Breast epithelium (tissue), 4 donors: Measurements from ENCODE around the gene AFAP1. TPM values are rescaled to one million over a fixed set of nuclear protein-coding genes. Genes with fewer than 3 reads are reported as not detected.

Experiments used
- DNase-seq, 2 donors: peaks; one replicate each; pipeline ENCODE4 v3.0.0-alpha.2; 2019; ENCODE audit warnings: low spot score in 2 of 2
- H3K27ac ChIP-seq, 2 donors: fragments of 200-600 bp; sonication (generic) in 1 of 2; one replicate each; pipeline ENCODE4 v1.5.1; 2016 to 2019; ENCODE audit warnings: mild to moderate bottlenecking in 1 of 2
- H3K27me3 ChIP-seq, 2 donors: fragments of 200-600 bp; sonication (generic) in 1 of 2; one replicate each; pipeline versions ENCODE4 v1.5.1 to v1.6.0; 2017 to 2019; ENCODE audit warnings: control low read depth in 1 of 2, mild to moderate bottlenecking in 1 of 2
- H3K36me3 ChIP-seq: fragments of 200-600 bp; one replicate; pipeline ENCODE4 v1.5.1; 2019
- H3K4me1 ChIP-seq, 2 donors: fragments of 200-600 bp; sonication (generic); one replicate each; pipeline ENCODE4 v1.5.1; 2016 to 2019; ENCODE audit warnings: control low read depth in 1 of 2
- H3K4me3 ChIP-seq, 3 donors: fragments of 200-600 bp; sonication (generic); 1 replicate in 2 of 3; 2 replicates in 1 of 3; pipeline ENCODE4 v1.5.1; 2016 to 2019; ENCODE audit warnings: mild to moderate bottlenecking in 3 of 3, moderate library complexity in 2 of 3
- H3K9me3 ChIP-seq, 2 donors: fragments of 200-600 bp; sonication (generic) in 1 of 2; one replicate each; pipeline ENCODE4 v1.5.1; 2016 to 2019; ENCODE audit warnings: control low read depth in 1 of 2
- POLR2A ChIP-seq: fragments of 450-650 bp; IDR thresholded peaks from one replicate; pipeline ENCODE4 v1.6.1; 2016; ENCODE audit warnings: antibody characterized with exemption, mild to moderate bottlenecking, moderate library complexity
- POLR2AphosphoS5 ChIP-seq, 3 donors: sonication (generic); formaldehyde crosslinking; IDR thresholded peaks; one replicate each; pipeline ENCODE4 v1.6.1; 2017; ENCODE audit warnings: antibody characterized with exemption in 3 of 3
- intact Hi-C: fragments of 100-400 bp; cut with DNase I; formaldehyde crosslinking; loops from one replicate; pipeline ENCODE4 v1.15.1; 2023; ENCODE audit warnings: low total_unique reads
- total RNA-seq, 3 donors: library from RNA; depleted of rRNA; stranded (reverse); fragments of >200 nt; gene quantifications; one replicate each; pipeline ENCODE4 v1.1.0, GENCODE V29; 2016
- TF ChIP-seq, protein P1 (sequence below), 3 donors: fragments of 450-650 bp; IDR thresholded peaks; one replicate each; pipeline ENCODE4 v1.5.1; 2016 to 2017; ENCODE audit warnings: antibody characterized with exemption in 3 of 3, mild to moderate bottlenecking in 3 of 3, moderate library complexity in 3 of 3

AFAP1 gene
- total RNA-seq, 3 donors from 2014 or later: 14.5 to 21.6 (median 16.6) TPM

DNA sequence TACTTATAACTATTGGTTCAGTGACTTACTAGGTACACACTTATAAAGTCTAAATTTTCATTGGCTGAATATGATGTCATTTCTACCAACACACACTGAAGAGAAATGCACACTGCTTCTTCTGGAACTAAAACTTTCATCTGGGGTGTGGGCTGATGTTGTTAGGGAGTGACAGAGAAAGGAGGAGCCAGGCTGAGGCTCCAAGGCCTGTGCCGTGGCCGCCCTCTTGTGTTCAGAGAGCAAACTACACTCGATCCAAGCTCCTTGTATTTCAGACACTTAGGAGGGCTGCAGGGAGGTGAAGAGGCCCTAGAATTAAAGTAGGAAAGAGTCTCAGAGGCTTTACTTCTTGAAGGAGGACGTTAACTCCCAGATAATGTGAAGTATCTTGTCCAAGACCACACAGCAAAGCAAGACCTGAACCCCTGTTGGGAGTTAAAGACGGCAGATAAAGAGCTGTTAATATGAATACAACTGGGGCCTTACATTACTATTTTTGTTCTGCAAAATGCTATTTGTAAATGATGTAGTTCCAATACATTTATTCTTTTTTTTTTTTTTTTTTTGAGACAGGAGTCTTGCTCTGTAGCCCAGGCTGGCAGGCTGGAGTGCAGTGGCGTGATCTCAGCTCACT is 137.5 kb downstream of the AFAP1 start:
- no peaks in the 10 kb centered on the region for H3K27me3 ChIP-seq
- no peak overlapping the region for H3K4me3 ChIP-seq
- TF ChIP-seq, protein P1, sequence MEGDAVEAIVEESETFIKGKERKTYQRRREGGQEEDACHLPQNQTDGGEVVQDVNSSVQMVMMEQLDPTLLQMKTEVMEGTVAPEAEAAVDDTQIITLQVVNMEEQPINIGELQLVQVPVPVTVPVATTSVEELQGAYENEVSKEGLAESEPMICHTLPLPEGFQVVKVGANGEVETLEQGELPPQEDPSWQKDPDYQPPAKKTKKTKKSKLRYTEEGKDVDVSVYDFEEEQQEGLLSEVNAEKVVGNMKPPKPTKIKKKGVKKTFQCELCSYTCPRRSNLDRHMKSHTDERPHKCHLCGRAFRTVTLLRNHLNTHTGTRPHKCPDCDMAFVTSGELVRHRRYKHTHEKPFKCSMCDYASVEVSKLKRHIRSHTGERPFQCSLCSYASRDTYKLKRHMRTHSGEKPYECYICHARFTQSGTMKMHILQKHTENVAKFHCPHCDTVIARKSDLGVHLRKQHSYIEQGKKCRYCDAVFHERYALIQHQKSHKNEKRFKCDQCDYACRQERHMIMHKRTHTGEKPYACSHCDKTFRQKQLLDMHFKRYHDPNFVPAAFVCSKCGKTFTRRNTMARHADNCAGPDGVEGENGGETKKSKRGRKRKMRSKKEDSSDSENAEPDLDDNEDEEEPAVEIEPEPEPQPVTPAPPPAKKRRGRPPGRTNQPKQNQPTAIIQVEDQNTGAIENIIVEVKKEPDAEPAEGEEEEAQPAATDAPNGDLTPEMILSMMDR (IDR thresholded peaks at IDR 0.05): peak; percentile 43 to 89 (median 85)
- no peak for TF ChIP-seq POLR2AphosphoS5 (IDR thresholded peaks at IDR 0.05)
- DNase-seq: peak; percentile 74 to 77
- H3K36me3 ChIP-seq: no peaks in the 10 kb centered on the region
- intact Hi-C loops: loop anchor here (10.0 kb wide), 1 partner anchor 727 kb away; no protein-coding TSS in a partner anchor
- no peak overlapping the region for H3K27ac ChIP-seq
- H3K4me1 ChIP-seq: peaks cover 0 to 22% of the 10 kb centered on the region in 2 donors
- no peaks in the 10 kb centered on the region for H3K9me3 ChIP-seq

DNA sequence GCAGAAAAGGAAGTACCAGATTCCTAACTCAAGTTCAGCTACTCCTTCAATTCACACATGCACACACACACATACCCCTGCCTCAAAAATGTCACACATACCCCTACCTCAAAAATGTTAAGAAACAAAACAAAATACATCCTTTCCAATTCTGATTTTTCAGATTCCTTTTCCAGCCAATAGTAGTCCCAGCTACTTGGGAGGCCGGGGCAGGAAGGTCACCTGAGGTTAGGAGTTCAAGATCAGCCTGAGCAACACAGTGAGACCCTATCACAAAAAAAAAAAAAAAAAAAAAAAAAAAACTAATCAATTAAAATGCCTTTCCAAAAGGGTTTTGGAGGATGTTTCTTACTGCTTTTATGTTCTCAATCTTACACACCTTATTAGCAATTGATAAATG is 138.0 kb downstream of the AFAP1 start:
- DNase-seq: no peak

DNA sequence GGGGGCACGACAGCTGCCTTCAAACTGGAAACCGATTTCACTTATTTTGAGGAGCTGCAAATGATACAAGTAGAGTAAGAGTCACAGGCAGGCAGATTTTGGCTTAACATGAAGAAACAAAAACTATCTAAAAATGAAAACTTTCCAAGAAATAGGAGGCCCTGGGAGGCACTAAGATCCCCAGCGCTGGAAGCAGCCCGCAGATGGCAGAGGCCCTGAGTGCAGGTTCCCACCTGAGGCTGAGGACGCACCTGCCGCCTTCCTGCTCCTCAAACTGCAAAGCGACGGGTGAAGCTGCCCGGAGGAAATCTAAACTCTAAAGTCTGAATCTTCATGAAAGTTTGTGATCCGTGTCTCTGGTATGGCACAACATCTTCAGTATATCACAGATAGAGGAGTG is 138.7 kb downstream of the AFAP1 start:
- TF ChIP-seq POLR2AphosphoS5 (IDR thresholded peaks at IDR 0.05) (no peak), POLR2A (no peak)
- TF ChIP-seq, protein P1 (IDR thresholded peaks at IDR 0.05): no peak
- H3K4me3 ChIP-seq: no peak overlapping the region
- H3K9me3 ChIP-seq: no peaks in the 10 kb centered on the region
- no peak for DNase-seq
- intact Hi-C loops: loop anchor here (10.0 kb wide), 1 partner anchor 726 kb away; no protein-coding TSS in a partner anchor
- no peaks in the 10 kb centered on the region for H3K36me3 ChIP-seq
- H3K4me1 ChIP-seq: peaks cover 0 to 10% of the 10 kb centered on the region in 2 donors
- H3K27me3 ChIP-seq: no peaks in the 10 kb centered on the region
- H3K27ac ChIP-seq: no peak overlapping the region

More for the DNA sequence above, 138.0 kb downstream of the AFAP1 start:
- Histone ChIP-seq H3K27ac (no peak overlapping the region), H3K4me3 (no peak overlapping the region), H3K9me3 (no peaks in the 10 kb centered on the region), H3K36me3 (no peaks in the 10 kb centered on the region), H3K4me1 (peaks cover 0 to 16% of the 10 kb centered on the region in 2 donors), H3K27me3 (no peaks in the 10 kb centered on the region)
- TF ChIP-seq, protein P1 (IDR thresholded peaks at IDR 0.05): no peak
- TF ChIP-seq POLR2AphosphoS5 (IDR thresholded peaks at IDR 0.05) (no peak), POLR2A (no peak)
- intact Hi-C loops: loop anchor here (10.0 kb wide), 1 partner anchor 727 kb away; no protein-coding TSS in a partner anchor

DNA sequence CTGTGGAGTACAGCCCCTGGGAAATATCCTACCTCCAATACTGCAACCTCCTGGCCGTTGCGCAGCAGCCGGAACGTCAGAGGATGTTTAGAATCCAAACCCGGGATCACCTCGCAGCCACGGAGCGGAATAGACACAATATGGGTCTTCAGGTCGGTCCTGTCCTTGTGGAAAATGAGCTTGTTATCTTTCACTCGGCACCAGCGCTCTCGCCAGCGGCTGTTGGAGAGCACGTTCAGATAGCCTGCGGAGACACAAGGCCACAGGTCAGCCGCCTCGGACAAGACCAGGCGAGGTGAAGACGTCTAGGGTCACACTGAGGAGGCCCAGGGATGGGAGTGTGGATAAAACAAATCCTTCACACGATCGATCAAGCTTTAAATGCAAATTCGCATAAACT is 139.3 kb downstream of the AFAP1 start:
- intact Hi-C loops: loop anchor here (10.0 kb wide), 1 partner anchor 726 kb away; no protein-coding TSS in a partner anchor

DNA sequence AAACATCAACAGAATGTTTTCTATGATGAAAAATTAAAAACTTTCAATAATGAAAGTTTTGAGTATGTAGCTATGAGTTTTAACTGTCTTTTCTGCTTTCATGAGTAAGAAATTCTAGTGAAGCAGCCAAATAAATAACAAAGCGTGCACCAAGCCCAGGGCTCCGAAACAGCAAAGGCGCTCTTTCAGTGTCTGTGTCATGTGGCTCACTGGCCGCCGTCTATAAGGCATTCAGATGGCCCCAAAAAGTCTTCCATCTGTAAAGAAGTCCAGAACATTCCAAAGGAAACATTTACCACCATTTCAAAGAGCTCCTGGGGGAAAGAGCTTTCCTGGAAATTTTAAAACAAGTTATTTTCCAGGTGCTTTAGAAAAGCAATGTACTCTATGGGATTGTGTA is 139.9 kb downstream of the AFAP1 start:
- DNase-seq: no peak
- Histone ChIP-seq H3K4me3 (no peak overlapping the region), H3K9me3 (no peaks in the 10 kb centered on the region), H3K4me1 (no peaks in the 10 kb centered on the region), H3K36me3 (no peaks in the 10 kb centered on the region), H3K27me3 (no peaks in the 10 kb centered on the region), H3K27ac (no peak overlapping the region)
- intact Hi-C loops: loop anchor here (10.0 kb wide), 1 partner anchor 725 kb away; no protein-coding TSS in a partner anchor
- TF ChIP-seq POLR2AphosphoS5 (IDR thresholded peaks at IDR 0.05): no peak
- TF ChIP-seq POLR2A: no peak
- TF ChIP-seq, protein P1 (IDR thresholded peaks at IDR 0.05): no peak

More for the DNA sequence above, 139.3 kb downstream of the AFAP1 start:
- no peak for DNase-seq
- peaks cover 0 to 4% of the 10 kb centered on the region in 2 donors for H3K4me1 ChIP-seq
- no peaks in the 10 kb centered on the region for H3K27me3 ChIP-seq
- TF ChIP-seq, protein P1 (IDR thresholded peaks at IDR 0.05): no peak
- no peak for TF ChIP-seq POLR2A
- TF ChIP-seq POLR2AphosphoS5 (IDR thresholded peaks at IDR 0.05): no peak
- H3K4me3 ChIP-seq: no peak overlapping the region
- no peaks in the 10 kb centered on the region for H3K36me3 ChIP-seq
- no peak overlapping the region for H3K27ac ChIP-seq
- no peaks in the 10 kb centered on the region for H3K9me3 ChIP-seq
